Gastroesophageal sphincter (tissue), 3 donors: ENCODE results near the gene ZDHHC13.

Source experiments
- POLR2A ChIP-seq, 2 donors: fragments of 450-650 bp; IDR thresholded peaks; one replicate each; pipeline ENCODE4 v1.6.1; 2017; ENCODE audit warnings: antibody characterized with exemption in 2 of 2, mild to moderate bottlenecking in 2 of 2, moderate library complexity in 1 of 2
- TF ChIP-seq, protein P1 (sequence below), 4 experiments: fragments of 200-600 bp in 2 of 4; fragments of 450-650 bp in 2 of 4; sonication (generic) in 1 of 4; IDR thresholded peaks; one replicate each; pipeline ENCODE4 v1.5.1; 2017 to 2019; ENCODE audit warnings: antibody characterized with exemption in 4 of 4, mild to moderate bottlenecking in 2 of 4, moderate library complexity in 2 of 4

DNA sequence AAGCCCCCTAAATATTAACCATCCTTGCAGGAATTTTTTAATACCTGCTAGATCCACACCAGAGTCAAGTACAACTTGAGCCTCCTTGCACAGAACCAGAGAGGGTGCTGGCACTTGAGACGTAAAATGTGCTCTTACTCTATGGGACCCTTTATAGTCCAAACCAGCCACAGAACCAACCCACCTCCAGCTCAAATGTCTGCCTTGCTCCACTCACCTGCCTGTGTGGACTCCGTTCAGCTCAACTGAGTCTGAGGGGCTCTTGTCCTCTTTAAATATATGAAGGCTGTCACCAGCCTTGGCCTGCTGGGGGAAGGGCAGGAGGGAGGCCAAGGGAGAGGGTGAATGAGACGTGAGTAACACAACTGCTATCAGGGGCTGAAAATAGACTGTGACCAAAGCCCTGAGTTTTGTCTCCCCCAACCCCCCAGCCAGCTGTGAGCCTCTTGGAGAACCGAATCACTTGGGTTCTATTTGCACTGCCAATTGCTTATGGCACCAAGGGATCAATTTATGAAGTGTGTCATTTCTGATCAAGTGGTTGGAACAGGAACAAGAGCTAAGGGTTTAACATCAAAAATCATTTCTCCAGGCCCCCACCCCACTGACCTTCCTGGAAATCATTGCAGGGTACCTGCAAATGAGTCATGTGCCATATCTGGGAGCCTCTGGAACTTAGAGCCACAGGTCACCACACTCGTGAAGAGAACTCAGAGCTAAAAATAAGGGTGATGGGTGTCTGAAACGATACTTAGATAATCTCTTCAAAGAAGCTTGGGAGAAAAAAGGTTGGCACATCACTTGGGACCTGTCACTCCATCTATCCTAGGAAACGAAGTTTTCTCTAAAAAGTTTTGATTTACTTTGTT lies 85.0 kb downstream of the ZDHHC13 start, which contains the start of gene CSRP3:
- TF ChIP-seq POLR2A (IDR thresholded peaks at IDR 0.05) = no peak
- TF ChIP-seq, protein P1, sequence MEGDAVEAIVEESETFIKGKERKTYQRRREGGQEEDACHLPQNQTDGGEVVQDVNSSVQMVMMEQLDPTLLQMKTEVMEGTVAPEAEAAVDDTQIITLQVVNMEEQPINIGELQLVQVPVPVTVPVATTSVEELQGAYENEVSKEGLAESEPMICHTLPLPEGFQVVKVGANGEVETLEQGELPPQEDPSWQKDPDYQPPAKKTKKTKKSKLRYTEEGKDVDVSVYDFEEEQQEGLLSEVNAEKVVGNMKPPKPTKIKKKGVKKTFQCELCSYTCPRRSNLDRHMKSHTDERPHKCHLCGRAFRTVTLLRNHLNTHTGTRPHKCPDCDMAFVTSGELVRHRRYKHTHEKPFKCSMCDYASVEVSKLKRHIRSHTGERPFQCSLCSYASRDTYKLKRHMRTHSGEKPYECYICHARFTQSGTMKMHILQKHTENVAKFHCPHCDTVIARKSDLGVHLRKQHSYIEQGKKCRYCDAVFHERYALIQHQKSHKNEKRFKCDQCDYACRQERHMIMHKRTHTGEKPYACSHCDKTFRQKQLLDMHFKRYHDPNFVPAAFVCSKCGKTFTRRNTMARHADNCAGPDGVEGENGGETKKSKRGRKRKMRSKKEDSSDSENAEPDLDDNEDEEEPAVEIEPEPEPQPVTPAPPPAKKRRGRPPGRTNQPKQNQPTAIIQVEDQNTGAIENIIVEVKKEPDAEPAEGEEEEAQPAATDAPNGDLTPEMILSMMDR (IDR thresholded peaks at IDR 0.05) = no peak
